ENCODE measurements around the gene NABP2.

NABP2 gene

DNA sequence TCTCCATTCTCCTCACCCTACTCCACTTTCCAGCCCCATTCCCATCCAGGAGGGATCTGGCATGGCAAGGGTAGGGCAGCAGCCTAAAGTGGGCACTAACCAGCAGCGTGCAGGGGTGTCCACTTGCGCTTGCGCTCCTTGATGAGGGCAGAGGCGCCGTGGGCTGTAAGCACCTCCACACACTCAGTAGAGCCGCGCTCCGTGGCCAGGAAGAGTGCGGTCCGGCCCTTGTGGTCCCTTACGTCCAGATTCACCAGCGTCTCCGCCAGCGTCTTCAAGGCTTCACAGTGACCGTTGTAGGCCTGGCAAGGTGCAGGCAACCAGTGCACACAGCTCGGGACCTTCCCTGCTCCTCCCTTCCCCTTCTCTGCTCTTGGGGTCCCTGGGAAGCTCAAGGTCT is 23.8 kb downstream of the NABP2 start:
- H3K4me3 ChIP-seq (ENCODE audit: low read depth in 1 of 2, low read length in 2 of 2): no peak overlapping the region
- no peaks in the 10 kb centered on the region for H3K9me3 ChIP-seq (ENCODE audit: insufficient read depth, low read length, severe bottlenecking)
- no peaks in the 10 kb centered on the region for H3K27me3 ChIP-seq (ENCODE audit: insufficient read depth, low read length, poor library complexity)
- no peak overlapping the region for H3K9ac ChIP-seq (ENCODE audit: low read depth, low read length)
- DNase-seq (no peak), ATAC-seq (ENCODE audit: insufficient read depth, low read depth) (no peak)
- no peak overlapping the region for H3K27ac ChIP-seq (ENCODE audit: low read length)
- no peak overlapping the region for H3K4me2 ChIP-seq (ENCODE audit: insufficient read depth, low read length)
- peaks cover 83% of the 10 kb centered on the region for H3K36me3 ChIP-seq (ENCODE audit: insufficient read depth, low read length)
- no peak for TF ChIP-seq EZH2 (IDR thresholded peaks at IDR 0.05; ENCODE audit: borderline replicate concordance, low read depth, low read length, severe bottlenecking)
- no peak for TF ChIP-seq CTCF (IDR thresholded peaks at IDR 0.05; ENCODE audit: borderline replicate concordance, extremely low read depth, low read length, poor library complexity, severe bottlenecking)
- no peak overlapping the region for H2AFZ ChIP-seq (ENCODE audit: low read depth, low read length)
- no peaks in the 10 kb centered on the region for H3K4me1 ChIP-seq (ENCODE audit: insufficient read depth, low read length)
- 0 out of 2 replicates have a peak, but pooled peaks cover 2% of the 10 kb centered on the region for H3K79me2 ChIP-seq (ENCODE audit: insufficient read depth, low read length)
- 0 out of 2 replicates have a peak, but pooled peaks cover 3% of the 10 kb centered on the region for H4K20me1 ChIP-seq (ENCODE audit: insufficient read depth, low read length)

DNA sequence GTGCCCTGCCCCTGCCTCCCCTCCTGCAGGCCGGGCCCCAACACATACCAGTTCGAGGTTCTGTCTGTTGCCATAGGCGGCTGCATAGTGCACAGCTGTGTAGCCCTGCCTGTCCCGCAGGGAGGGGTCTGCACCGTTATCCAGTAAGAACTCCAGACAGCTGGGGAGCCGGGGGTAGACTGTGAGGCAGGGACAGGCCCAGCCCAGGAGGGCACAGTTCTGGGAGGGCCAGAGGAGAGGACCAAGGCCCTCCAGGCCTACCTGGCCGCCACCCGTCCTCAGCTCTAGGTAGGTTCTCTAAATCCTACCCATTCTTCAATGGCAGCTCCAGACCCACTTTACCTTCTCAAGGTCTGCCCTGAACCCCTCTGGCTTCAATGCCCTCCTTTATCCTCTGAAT is 24.6 kb downstream of the NABP2 start:
- TF ChIP-seq EZH2 (IDR thresholded peaks at IDR 0.05; ENCODE audit: borderline replicate concordance, low read depth, low read length, severe bottlenecking) (no peak), CTCF (IDR thresholded peaks at IDR 0.05; ENCODE audit: borderline replicate concordance, extremely low read depth, low read length, poor library complexity, severe bottlenecking) (no peak)
- DNase-seq: no peak
- Histone ChIP-seq H3K9ac (ENCODE audit: low read depth, low read length) (no peak overlapping the region), H3K4me1 (ENCODE audit: insufficient read depth, low read length) (no peaks in the 10 kb centered on the region), H3K36me3 (ENCODE audit: insufficient read depth, low read length) (peaks cover 83% of the 10 kb centered on the region), H4K20me1 (ENCODE audit: insufficient read depth, low read length) (0 out of 2 replicates have a peak, but pooled peaks cover 3% of the 10 kb centered on the region), H3K4me3 (ENCODE audit: low read depth in 1 of 2, low read length in 2 of 2) (no peak overlapping the region), H3K9me3 (ENCODE audit: insufficient read depth, low read length, severe bottlenecking) (no peaks in the 10 kb centered on the region), H3K79me2 (ENCODE audit: insufficient read depth, low read length) (0 out of 2 replicates have a peak, but pooled peaks cover 2% of the 10 kb centered on the region), H3K4me2 (ENCODE audit: insufficient read depth, low read length) (no peak overlapping the region), H3K27me3 (ENCODE audit: insufficient read depth, low read length, poor library complexity) (no peaks in the 10 kb centered on the region), H3K27ac (ENCODE audit: low read length) (no peak overlapping the region), H2AFZ (ENCODE audit: low read depth, low read length) (no peak overlapping the region)
- peak; percentile 33; the same call in 1 of the 3 replicates for ATAC-seq (ENCODE audit: insufficient read depth, low read depth)

DNA sequence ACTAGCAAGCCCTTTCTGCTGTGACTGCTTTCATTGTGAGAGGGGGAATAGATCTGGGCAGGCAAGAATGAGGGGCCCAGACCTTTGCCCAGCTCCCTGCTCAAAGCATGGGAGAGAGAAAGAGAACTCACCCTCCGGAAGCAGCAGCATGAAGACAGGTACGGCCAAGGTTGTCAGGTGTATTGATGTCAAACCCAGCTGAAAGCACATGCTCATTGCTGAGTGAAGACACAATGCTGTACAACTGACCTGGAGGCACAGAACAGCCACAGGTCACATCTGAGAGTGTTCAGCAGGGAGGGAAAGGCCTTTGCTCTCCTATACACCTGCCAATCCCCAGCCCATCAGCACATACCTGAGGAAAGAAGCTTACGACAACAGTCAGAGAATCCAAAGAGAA is 28.5 kb downstream of the NABP2 start:
- H3K9me3 ChIP-seq (ENCODE audit: insufficient read depth, low read length, severe bottlenecking): no peaks in the 10 kb centered on the region
- no peak overlapping the region for H3K4me3 ChIP-seq (ENCODE audit: low read depth in 1 of 2, low read length in 2 of 2)
- peaks cover 24% of the 10 kb centered on the region for H3K79me2 ChIP-seq (ENCODE audit: insufficient read depth, low read length)
- no peaks in the 10 kb centered on the region for H3K27me3 ChIP-seq (ENCODE audit: insufficient read depth, low read length, poor library complexity)
- no peak overlapping the region for H3K27ac ChIP-seq (ENCODE audit: low read length)
- DNase-seq (no peak), ATAC-seq (ENCODE audit: insufficient read depth, low read depth) (no peak)
- H3K4me2 ChIP-seq (ENCODE audit: insufficient read depth, low read length): no peak overlapping the region
- TF ChIP-seq EZH2 (IDR thresholded peaks at IDR 0.05; ENCODE audit: borderline replicate concordance, low read depth, low read length, severe bottlenecking) (no peak), CTCF (IDR thresholded peaks at IDR 0.05; ENCODE audit: borderline replicate concordance, extremely low read depth, low read length, poor library complexity, severe bottlenecking) (no peak)
- H2AFZ ChIP-seq (ENCODE audit: low read depth, low read length): no peak overlapping the region
- H3K4me1 ChIP-seq (ENCODE audit: insufficient read depth, low read length): peaks cover 22% of the 10 kb centered on the region
- no peak overlapping the region for H3K9ac ChIP-seq (ENCODE audit: low read depth, low read length)
- peaks cover 86% of the 10 kb centered on the region for H3K36me3 ChIP-seq (ENCODE audit: insufficient read depth, low read length)
- peaks cover 13% of the 10 kb centered on the region; the same call in 1 of the 2 replicates for H4K20me1 ChIP-seq (ENCODE audit: insufficient read depth, low read length)

DNA sequence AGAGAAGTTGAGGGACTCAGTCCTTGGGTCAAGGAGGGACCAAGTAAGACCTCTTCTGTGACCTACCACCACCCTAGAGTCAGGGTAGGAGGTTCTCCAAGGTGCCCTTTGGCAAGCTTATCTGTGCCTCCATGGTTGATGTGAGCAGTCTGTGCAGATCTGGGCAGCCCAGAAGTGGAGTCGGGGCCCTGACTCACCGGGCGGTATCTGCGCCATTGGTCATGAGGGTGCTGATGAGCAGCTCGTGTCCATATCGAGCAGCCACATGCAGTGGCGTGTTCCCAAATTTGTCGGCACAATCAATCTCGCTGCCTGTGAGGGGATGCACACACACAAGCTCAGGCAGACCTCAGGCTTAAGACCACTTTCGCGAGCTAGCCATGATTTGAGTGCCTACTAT is 28.9 kb downstream of the NABP2 start:
- no peak for TF ChIP-seq EZH2 (IDR thresholded peaks at IDR 0.05; ENCODE audit: borderline replicate concordance, low read depth, low read length, severe bottlenecking)
- no peak for TF ChIP-seq CTCF (IDR thresholded peaks at IDR 0.05; ENCODE audit: borderline replicate concordance, extremely low read depth, low read length, poor library complexity, severe bottlenecking)
- H3K27me3 ChIP-seq (ENCODE audit: insufficient read depth, low read length, poor library complexity): no peaks in the 10 kb centered on the region
- H3K4me2 ChIP-seq (ENCODE audit: insufficient read depth, low read length): no peak overlapping the region
- H4K20me1 ChIP-seq (ENCODE audit: insufficient read depth, low read length): peaks cover 13% of the 10 kb centered on the region; the same call in 1 of the 2 replicates
- no peak for DNase-seq
- H3K4me1 ChIP-seq (ENCODE audit: insufficient read depth, low read length): peaks cover 22% of the 10 kb centered on the region
- H3K4me3 ChIP-seq (ENCODE audit: low read depth in 1 of 2, low read length in 2 of 2): no peak overlapping the region
- H2AFZ ChIP-seq (ENCODE audit: low read depth, low read length): no peak overlapping the region
- H3K9me3 ChIP-seq (ENCODE audit: insufficient read depth, low read length, severe bottlenecking): no peaks in the 10 kb centered on the region
- ATAC-seq (ENCODE audit: insufficient read depth, low read depth): no peak
- H3K36me3 ChIP-seq (ENCODE audit: insufficient read depth, low read length): peaks cover 86% of the 10 kb centered on the region
- H3K27ac ChIP-seq (ENCODE audit: low read length): no peak overlapping the region
- peaks cover 27% of the 10 kb centered on the region for H3K79me2 ChIP-seq (ENCODE audit: insufficient read depth, low read length)
- H3K9ac ChIP-seq (ENCODE audit: low read depth, low read length): no peak overlapping the region

Data from DND-41 (cell line).